Upper lobe of left lung (tissue), 6 donors: Measurements from ENCODE around the gene SNRPD2. TPM values are rescaled to one million over a fixed set of nuclear protein-coding genes. Genes with fewer than 3 reads are reported as not detected.
"Not testable (repeated sequence)": the region's sequence is repeated elsewhere in the genome, so short reads cannot be mapped to it uniquely, and the experiment has no call there.

Experiments used
- ATAC-seq, 2 donors: fragments of 200-7000 bp; cut with Tn5 transposase; one replicate each; pipeline ENCODE4 v1.9.1; 2022; ENCODE audit warnings: mild to moderate bottlenecking in 2 of 2, moderate library complexity in 2 of 2; ENCODE audit not compliant: low FRiP score in 2 of 2
- DNase-seq, 2 donors: peaks; one replicate each; pipeline ENCODE4 v3.0.0-alpha.2; 2019 to 2020
- H3K27ac ChIP-seq, 4 donors: fragments of 200-600 bp; sonication (generic); one replicate each; pipeline ENCODE4 v1.5.1; 2016 to 2019
- H3K27me3 ChIP-seq, 4 donors: fragments of 200-600 bp; sonication (generic); one replicate each; pipeline ENCODE4 v1.5.1; 2017 to 2019
- H3K36me3 ChIP-seq, 4 donors: fragments of 200-600 bp; sonication (generic); one replicate each; pipeline ENCODE4 v1.5.1; 2016 to 2019
- H3K4me1 ChIP-seq, 4 donors: fragments of 200-600 bp; sonication (generic); one replicate each; pipeline ENCODE4 v1.5.1; 2018 to 2019
- H3K4me3 ChIP-seq, 4 donors: fragments of 200-600 bp; sonication (generic); one replicate each; pipeline ENCODE4 v1.5.1; 2017 to 2019; ENCODE audit warnings: mild to moderate bottlenecking in 2 of 4, moderate library complexity in 1 of 4
- H3K9me3 ChIP-seq, 4 donors: fragments of 200-600 bp; sonication (generic); one replicate each; pipeline ENCODE4 v1.5.1; 2018 to 2019
- EP300 ChIP-seq, 4 donors: sonication (generic); formaldehyde crosslinking; IDR thresholded peaks; one replicate each; pipeline ENCODE4 v1.5.1; 2017; ENCODE audit warnings: antibody characterized with exemption in 4 of 4, control low read depth in 2 of 4
- POLR2A ChIP-seq, 4 donors: fragments of 450-650 bp; IDR thresholded peaks; one replicate each; pipeline ENCODE4 v1.5.1; 2016 to 2017; ENCODE audit warnings: antibody characterized with exemption in 4 of 4, mild to moderate bottlenecking in 2 of 4
- POLR2AphosphoS5 ChIP-seq, 2 donors: sonication (generic); formaldehyde crosslinking; IDR thresholded peaks; one replicate each; pipeline ENCODE4 v1.5.1; 2017; ENCODE audit warnings: antibody characterized with exemption in 2 of 2
- WGBS, 2 donors: methylation state at CpG; one replicate each; pipeline ENCODE4 v1.1.5; 2017 to 2018; 5-methylcytosine and 5-hydroxymethylcytosine counted together
- total RNA-seq, 6 donors: library from RNA; depleted of rRNA in 4 of 6; stranded (reverse); fragments of >200 nt in 4 of 6; gene quantifications; one replicate each; pipeline versions ENCODE4 v1.1.0 to v1.2.1, GENCODE V29; 2016 to 2021
- TF ChIP-seq, protein P1 (sequence below), 6 experiments: fragments of 450-650 bp in 4 of 6; fragments of 200-600 bp in 2 of 6; sonication (generic) in 2 of 6; IDR thresholded peaks; one replicate each; pipeline ENCODE4 v1.5.1; 2016 to 2019; ENCODE audit warnings: antibody characterized with exemption in 6 of 6
- donor health status: DM: no; HTN: no; CAD: no; lungs with moderate emphysema.
- donor health status: DM: no; HTN: yes; CAD: no; lungs with severe emphysema.

The SNRPD2 gene
- total RNA-seq, 6 donors from 2014 or later = 58.7 to 261 (median 161) TPM

DNA sequence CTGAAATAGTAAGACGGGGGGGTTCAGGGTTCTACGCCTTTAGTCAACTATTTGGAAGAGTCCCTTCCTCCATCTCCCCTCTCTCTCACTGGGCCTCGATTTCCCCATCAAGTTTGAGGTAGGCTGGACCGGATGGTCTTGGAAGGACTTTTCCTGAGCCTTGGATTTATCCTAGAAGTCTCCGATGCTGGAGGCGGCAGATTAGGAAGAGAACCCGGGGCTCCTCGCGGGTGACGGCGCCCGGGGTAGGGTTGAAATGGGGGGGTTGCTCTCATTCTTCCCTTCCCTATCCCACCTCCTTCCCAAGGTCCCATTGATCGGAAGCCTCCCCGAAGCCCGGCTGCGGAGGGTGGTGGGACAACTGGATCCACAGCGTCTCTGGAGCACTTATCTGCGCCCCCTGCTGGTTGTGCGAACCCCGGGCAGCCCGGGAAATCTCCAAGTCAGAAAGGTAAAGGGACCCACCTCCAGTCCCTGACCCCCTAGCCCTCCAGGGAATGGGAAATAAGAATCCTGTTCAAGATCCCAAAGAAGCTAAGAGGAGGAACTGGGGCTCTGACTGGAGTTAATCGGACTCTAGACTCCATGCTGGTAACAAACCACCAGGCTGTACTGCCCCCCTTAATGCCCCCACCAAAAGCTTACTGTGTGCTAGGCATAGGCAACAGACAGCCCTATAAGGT lies 1.5 kb upstream of the SNRPD2 start:
- H3K27me3 ChIP-seq = no peaks in the 10 kb centered on the region
- TF ChIP-seq POLR2A (IDR thresholded peaks at IDR 0.05) = no peak
- TF ChIP-seq, protein P1, sequence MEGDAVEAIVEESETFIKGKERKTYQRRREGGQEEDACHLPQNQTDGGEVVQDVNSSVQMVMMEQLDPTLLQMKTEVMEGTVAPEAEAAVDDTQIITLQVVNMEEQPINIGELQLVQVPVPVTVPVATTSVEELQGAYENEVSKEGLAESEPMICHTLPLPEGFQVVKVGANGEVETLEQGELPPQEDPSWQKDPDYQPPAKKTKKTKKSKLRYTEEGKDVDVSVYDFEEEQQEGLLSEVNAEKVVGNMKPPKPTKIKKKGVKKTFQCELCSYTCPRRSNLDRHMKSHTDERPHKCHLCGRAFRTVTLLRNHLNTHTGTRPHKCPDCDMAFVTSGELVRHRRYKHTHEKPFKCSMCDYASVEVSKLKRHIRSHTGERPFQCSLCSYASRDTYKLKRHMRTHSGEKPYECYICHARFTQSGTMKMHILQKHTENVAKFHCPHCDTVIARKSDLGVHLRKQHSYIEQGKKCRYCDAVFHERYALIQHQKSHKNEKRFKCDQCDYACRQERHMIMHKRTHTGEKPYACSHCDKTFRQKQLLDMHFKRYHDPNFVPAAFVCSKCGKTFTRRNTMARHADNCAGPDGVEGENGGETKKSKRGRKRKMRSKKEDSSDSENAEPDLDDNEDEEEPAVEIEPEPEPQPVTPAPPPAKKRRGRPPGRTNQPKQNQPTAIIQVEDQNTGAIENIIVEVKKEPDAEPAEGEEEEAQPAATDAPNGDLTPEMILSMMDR (IDR thresholded peaks at IDR 0.05) = peak; percentile 68 to 91 (median 80)
- ATAC-seq (peak in 1 of 2 donors; percentile 61), DNase-seq (peak; percentile 85 to 89)
- H3K4me3 ChIP-seq = peak overlapping the region; percentile 72 to 94 (median 90)
- H3K27ac ChIP-seq = peak overlapping the region; percentile 89 to 95 (median 92)
- peaks cover 13 to 19% (median 17%) of the 10 kb centered on the region in 4 donors for H3K4me1 ChIP-seq
- 1 to 2% methylated on average over 16 to 21 of the region's 22 CpGs for WGBS, 2 donors
- no peaks in the 10 kb centered on the region for H3K9me3 ChIP-seq
- H3K36me3 ChIP-seq = peaks cover under 1 to 23% (median 12%) of the 10 kb centered on the region in 4 donors

DNA sequence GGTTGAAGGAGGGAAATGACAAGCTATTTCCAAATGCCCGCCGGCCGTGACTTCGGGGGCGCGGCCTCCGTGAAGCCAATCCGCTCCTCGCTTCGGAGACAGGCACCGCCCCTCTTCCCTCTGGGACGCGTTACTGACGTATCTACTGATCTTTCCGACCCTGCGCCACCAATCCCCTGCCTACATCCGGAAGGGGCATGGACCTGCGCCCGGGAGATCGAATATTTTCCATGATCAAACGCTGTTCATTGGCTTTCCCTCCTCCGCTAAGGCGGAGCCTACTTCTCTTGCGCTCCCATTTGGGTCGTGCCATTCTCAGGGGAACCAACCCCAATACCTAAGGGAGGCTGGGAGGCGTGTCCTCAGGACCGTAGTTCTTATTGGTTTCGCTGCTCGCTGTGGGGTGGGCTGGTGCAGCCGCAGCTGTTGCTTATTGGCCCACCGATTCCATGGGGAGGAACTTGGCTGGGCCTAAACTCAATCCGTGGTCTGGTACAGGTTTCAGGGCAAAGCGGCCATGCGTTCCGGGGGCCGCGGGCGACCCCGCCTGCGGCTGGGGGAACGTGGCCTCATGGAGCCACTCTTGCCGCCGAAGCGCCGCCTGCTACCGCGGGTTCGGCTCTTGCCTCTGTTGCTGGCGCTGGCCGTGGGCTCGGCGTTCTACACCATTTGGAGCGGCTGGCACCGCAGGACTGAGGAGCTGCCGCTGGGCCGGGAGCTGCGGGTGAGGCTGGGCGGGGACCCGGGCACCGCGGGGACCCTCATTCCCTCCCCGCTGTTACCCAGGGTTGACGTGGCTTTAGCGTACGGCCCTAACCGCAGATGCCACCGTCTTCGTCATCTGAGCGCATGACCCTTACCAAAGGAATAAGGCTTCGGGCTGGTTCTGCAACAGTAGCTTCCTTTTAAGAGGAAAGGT lies 693 bp upstream of the SNRPD2 start, which contains the start of gene QPCTL:
Gene QPCTL, plus strand, starts transcription at position 480 of the 919 bp plus-strand sequence. Its CDS starts 38 bp downstream, at position 518.
- TF ChIP-seq, protein P1 (IDR thresholded peaks at IDR 0.05) = no peak
- TF ChIP-seq POLR2AphosphoS5 (IDR thresholded peaks at IDR 0.05) (peak; percentile 37 to 71), POLR2A (IDR thresholded peaks at IDR 0.05) (peak in 3 of 4 donors; percentile 38 to 76 (median 51)), EP300 (IDR thresholded peaks at IDR 0.05) (peak in 1 of 4 donors; percentile 61)
- peaks cover 8 to 31% (median 20%) of the 10 kb centered on the region in 4 donors for H3K36me3 ChIP-seq
- WGBS, 2 donors = 0 to 1% methylated on average over 27 to 36 of the region's 70 CpGs

DNA sequence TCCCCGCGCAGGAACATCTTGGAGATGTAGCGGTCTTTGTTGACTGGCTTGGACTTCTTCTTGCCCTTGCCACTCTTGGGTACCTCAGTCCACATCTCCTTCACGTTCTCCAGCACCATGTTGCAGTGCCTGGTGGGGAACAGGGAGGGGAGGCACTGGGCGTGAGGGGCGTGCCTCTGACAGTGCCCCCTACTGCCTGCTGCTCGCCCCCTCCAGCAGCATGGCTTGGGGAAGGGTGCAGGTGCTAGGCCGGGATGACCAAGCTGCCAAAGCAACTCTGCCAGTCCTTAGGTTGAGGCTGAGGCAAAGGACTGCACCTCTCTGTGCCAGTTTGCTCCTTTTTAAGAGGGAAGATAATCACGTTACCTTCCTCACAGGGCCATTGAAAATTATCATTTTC lies 4.2 kb downstream of the SNRPD2 start:
- ATAC-seq = no peak
- Histone ChIP-seq H3K27me3 (no peaks in the 10 kb centered on the region), H3K4me1 (peaks cover 7 to 11% (median 9%) of the 10 kb centered on the region in 4 donors), H3K9me3 (no peaks in the 10 kb centered on the region), H3K27ac (no peak overlapping the region), H3K36me3 (peaks cover 17 to 54% (median 35%) of the 10 kb centered on the region in 4 donors), H3K4me3 (no peak overlapping the region)
- DNase-seq = no peak
- TF ChIP-seq POLR2A (IDR thresholded peaks at IDR 0.05) (no peak), EP300 (IDR thresholded peaks at IDR 0.05) (no peak), POLR2AphosphoS5 (IDR thresholded peaks at IDR 0.05) (no peak)
- TF ChIP-seq, protein P1 (IDR thresholded peaks at IDR 0.05) = no peak
- WGBS, 2 donors = 89 to 90% methylated on average over 9 of the region's 9 CpGs

More for the DNA sequence above, 693 bp upstream of the SNRPD2 start, which contains the start of gene QPCTL:
- Histone ChIP-seq H3K27ac (peak within 1 kb of the TSS; percentile 89 to 95 (median 92)), H3K4me1 (peaks cover 13 to 19% (median 17%) of the 10 kb centered on the region in 4 donors), H3K4me3 (peak within 1 kb of the TSS; percentile 72 to 94 (median 90)), H3K9me3 (no peaks in the 10 kb centered on the region), H3K27me3 (no peaks in the 10 kb centered on the region)
- ATAC-seq (peak; percentile 95 to 99), DNase-seq (peak; percentile 96 to 99)

DNA sequence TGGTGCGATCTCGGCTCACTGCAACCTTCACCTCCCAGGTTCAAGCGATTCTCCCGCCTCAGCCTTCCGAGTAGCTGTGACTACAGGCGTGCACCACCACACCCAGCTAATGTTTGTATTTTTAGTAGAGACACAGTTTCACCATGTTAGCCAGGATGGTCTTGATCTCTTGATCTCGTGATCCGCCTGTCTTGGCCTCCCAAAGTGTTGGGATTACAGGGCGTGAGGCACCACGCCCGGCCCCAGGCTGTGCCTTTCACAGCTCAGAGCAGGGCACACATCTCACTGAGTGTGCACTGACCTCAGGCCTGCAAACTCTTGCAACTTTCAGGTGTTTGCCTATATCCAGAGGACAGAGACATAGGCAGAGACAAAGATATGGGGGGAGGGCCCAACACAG lies 6.7 kb downstream of the SNRPD2 start:
- 89 to 95% methylated on average over 11 of the region's 11 CpGs for WGBS, 2 donors
- not testable (repeated sequence) for DNase-seq, ATAC-seq

DNA sequence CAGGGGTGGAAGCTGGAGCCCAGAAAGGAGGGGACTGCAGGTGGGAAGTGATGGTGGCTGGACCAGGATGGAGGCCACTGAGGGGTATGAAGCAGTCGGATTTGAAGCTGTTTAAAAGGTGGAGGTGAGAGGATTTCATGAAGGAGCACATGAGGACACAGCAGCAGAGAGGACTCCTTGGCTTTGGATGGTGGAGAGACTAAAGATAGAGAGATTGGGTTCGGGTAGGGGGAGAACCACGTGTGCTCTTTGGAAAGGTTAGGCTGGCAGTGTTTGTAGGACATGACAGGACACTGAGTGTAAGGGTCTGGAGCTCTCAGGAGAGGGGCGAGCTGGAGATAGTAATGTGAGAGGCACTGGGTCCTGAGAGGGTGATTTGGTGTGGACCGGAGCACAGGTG lies 8.8 kb downstream of the SNRPD2 start:
- Histone ChIP-seq H3K27ac (no peak overlapping the region), H3K4me1 (peaks cover 12 to 17% (median 14%) of the 10 kb centered on the region in 4 donors), H3K9me3 (no peaks in the 10 kb centered on the region), H3K36me3 (peaks cover 14 to 41% (median 29%) of the 10 kb centered on the region in 4 donors), H3K27me3 (peaks cover 0 to 4% (median 2%) of the 10 kb centered on the region in 4 donors), H3K4me3 (no peak overlapping the region)
- 77 to 79% methylated on average over 5 of the region's 5 CpGs for WGBS, 2 donors
- TF ChIP-seq POLR2AphosphoS5 (IDR thresholded peaks at IDR 0.05) = no peak
- TF ChIP-seq, protein P1 (IDR thresholded peaks at IDR 0.05) = no peak
- TF ChIP-seq POLR2A (IDR thresholded peaks at IDR 0.05) = no peak
- TF ChIP-seq EP300 (IDR thresholded peaks at IDR 0.05) = no peak
- ATAC-seq (no peak), DNase-seq (no peak)

More for the DNA sequence above, 6.7 kb downstream of the SNRPD2 start:
- Histone ChIP-seq H3K36me3 (peaks cover 17 to 54% (median 35%) of the 10 kb centered on the region in 4 donors), H3K4me1 (peaks cover 8 to 14% (median 11%) of the 10 kb centered on the region in 4 donors)
- not testable (repeated sequence) for H3K9me3 ChIP-seq, H3K27ac ChIP-seq, H3K27me3 ChIP-seq, H3K4me3 ChIP-seq
